GM20431 (cell line): ENCODE data around the gene AKT1S1.

Experiments used
- in situ Hi-C: fragments of 300-500 bp; cut with MseI, MboI; formaldehyde crosslinking; loops from one replicate; pipeline ENCODE4 v1.15.0; 2020; ENCODE audit warnings: low sequenced_read_pairs; ENCODE audit not compliant: unreplicated experiment

The AKT1S1 gene

DNA sequence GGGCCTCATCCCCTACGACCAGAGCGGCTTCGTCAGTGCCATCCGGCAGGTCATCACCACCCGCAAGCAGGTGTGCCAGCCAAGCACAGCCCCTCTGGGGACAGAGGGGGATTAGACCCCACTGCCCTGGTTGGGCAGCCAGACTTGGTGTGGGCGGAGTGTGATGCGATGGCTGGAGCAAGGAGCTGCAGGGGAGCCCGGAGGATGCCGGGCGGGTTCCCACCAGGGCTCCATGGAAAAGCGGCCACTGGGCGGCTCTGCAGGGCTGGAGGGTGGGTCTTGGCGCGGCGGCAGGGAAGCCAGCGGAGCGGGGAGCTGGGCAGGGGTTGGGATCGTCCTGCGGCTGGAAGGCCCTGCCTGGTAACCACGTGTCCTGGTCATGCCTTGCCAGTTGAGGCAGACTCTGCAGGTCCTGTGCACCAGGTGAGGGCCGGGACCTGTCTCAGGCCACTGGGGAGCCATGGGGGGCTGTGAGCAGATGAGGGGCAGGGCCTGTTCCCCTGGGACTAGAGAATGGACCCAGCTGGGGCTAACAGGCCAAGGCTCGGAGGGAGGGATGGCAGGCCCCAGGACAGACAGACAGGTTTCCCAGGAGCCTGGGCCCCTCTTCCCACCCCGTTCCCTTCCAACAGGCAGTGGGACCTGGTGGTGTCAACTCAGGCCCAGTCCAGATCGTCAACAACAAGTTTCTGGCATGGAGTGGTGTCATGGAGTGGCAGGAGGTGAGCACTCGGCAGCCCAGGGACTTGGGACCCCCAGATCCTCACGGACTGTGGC, 19.9 kb downstream of the AKT1S1 start:
- in situ Hi-C loops: no loop called here

DNA sequence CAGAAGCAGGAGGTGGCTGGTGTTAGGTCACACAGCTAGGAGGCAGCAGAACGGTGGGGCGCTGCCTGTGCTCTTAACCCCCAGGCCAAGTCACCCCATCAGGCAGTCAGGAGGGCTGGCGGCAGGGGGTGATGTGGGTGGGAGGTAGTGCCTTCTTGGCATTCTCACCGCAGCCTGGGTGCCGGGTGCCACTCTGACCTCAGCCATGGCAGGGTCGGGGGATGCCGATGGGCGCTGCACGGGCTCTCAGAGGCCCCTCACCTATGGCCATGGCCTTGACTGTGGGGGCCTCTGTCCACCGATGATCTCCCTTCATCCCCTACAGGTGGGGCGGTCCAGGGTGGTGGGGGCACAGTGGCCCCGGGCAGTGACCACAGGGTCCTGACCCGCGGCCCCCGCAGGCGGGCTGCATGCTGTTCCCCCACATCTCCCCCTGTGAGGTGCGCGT, 20.6 kb downstream of the AKT1S1 start:
- in situ Hi-C loops: no loop called here

DNA sequence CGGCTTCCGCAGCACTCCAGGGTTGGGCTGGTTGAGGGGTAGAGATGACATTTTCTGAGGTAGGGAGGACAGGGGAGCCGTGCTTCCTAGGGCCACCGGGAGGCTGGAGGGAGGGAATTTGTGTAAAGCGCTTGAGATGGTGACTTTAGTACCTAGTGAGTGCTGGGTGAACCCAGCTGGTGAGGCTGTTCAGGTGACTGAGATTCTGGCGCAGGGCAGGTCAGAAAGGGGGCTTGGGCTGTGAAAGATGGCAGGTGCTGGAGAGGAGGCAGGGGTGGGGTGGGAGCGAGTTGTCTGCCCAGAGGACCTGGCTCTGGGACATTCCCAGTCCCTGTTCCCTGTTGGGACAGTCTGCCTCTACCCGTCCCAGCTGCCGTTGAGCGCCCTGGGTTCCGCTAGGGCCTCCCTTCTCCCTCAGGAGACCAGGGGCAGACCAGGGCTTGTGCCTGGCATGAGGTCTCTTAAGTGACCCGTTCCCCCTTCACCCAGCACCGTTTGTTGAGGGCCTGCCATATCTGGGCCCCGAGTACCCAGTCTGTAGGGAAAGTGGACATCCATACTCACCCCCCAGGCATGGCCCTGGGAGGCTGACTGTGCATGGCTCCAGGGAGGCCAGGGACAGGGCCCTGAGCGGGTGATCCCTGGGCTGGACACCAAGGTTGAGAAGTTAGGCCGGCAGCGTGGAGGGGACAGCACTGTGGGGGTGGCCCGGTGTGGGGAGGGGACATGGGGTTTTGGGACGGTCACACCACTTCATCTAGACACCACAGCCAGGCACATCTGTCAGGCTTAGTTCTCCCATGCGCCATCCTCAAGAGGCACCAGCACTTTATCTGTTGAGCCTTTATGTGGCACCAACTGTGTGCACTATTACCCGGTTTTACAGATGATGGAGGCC, 21.2 kb downstream of the AKT1S1 start:
- in situ Hi-C loops: no loop called here

DNA sequence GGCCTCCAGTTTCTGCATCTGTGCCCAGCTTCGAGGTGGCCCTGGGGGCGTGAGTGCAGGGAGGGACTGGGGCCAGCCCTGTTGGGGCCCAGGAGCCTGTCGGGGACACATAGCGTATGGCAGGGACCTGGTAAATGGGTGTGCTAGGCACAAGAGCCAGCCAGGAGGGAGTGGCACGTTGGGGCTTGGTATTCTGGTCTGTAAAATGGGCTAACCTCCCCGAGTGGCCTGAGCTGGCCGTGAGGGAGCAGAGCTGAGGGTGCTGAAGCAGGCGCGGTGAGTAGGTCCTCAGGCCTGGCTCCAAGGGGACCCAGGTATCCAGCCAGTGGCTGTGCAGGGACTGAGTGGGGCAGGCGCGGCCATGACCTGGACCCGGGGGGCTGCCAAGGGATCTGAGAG, 21.9 kb downstream of the AKT1S1 start:
- in situ Hi-C loops: no loop called here

DNA sequence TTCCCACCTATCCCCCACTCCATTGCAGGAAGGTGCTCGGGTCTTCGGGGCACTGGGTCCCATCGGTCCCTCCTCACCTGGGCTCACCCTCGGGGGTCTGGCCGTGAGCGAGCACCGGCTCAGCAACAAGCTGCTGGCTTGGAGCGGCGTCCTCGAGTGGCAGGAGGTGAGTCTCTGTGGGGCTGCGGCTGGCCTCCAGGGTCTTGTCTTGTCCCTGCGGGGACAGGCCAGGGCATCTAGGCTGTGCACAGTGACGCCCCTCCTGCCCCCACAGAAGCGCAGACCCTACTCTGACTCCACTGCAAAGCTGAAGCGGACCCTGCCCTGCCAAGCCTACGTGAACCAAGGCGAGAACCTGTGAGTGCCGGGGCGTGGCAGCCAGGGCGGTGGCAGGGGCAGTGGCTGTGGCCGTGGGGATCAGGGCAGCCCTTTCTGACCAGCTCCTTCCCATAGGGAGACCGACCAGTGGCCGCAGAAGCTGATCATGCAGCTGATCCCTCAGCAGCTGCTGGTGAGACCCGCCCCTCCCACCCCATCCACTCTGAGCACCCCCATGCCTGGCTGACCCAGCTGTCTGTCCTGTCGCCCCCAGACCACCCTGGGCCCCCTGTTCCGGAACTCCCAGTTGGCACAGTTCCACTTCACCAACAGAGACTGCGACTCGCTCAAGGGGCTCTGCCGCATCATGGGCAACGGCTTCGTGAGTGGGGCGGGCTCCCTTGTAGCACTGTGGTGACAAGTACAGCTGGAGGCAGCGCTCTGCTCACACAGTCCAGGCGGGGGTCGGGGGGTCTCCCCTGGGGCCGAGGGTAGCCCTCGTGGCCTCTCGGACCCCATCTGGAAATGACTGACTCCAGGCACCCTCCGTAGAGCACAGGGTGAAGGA, 22.5 kb downstream of the AKT1S1 start:
- in situ Hi-C loops: no loop called here

DNA sequence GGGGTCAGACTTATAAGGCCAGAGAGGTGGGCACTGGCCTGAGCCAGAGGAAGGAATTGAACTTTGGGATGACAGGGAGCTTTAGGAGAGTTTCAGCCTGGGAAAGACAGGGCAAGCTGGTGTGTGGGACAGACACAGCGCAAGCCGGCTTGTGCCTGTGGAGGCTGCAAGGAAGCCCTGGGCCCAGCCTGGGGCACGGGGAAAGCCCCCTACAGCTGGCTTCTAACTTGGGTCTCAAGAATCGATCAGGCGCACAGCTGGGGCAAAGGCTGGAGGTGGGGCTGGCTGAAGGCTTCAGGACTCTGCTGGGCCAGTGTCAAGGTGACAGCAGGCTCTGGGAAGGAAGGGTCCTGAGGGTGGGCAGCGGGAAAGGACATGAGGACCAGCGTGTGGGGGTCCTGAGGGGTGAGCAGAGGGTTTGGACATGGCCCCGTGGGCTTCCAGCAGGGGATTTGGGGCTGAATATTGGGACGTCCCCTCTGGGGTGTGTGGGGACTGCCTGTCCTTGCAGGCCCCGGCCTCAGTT, 23.2 kb downstream of the AKT1S1 start:
- in situ Hi-C loops: no loop called here

DNA sequence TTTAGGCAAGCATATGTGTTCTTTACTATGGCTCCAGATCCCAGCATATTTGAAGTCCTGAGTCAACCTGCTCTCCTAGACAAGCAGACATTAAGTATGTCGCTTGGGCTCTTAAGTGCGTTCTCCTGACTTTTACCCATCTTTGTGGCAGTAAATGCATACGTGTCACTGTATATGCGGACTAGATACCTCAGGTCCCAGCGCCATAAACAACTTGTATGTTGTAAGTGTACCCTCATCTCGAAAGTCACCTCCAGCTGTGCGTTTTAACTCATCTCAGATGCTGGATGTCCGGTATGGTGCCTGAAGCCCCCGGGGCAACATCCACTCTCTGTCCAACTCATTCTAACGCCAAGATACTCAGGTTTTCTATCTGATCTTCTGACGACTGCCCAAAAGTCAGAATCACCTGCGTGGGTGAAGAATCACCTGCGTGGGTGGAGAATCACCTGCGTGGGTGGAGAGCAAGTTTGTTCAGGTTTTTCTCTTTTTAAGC, 24.5 kb downstream of the AKT1S1 start:
- in situ Hi-C loops: no loop called here

DNA sequence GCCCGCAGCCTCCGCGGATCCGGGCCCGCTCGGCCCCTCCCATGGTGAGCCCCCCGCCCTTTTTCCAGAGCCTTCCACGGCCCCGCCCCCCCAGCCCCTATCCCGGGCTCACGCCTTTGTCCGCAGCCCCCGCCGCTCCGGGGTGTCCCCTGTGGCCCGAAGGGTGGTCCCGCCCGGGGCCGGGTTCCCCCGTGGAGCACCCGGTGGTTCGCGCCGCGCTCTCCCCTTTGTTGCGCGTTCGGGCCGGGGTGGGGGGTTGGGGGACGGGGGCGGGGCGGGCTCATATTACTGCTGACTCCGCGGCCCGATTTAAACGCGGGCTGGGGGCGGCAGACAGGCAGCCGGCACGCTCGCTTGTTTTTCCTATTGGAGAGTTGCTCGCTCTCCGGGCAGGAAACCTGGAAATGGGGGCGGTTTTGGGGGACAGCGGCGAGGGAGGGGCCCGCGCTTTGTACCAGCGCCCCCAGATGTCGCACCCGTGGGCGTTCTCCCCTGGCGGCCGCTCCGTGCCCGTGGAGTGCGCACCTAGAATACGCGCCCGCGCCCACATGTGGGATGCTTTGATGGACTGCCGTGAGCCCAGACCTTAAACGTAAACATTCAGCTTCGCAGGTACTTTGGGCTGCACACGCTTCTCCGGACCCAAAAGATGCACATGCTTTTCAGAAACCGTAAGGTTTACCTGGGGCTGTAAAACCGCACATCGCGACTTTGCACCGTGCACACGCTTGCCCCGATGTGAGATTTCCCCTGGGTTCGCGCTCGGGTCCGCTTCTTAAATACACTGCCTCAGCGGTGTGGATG, 25.5 kb downstream of the AKT1S1 start:
- in situ Hi-C loops: no loop called here

DNA sequence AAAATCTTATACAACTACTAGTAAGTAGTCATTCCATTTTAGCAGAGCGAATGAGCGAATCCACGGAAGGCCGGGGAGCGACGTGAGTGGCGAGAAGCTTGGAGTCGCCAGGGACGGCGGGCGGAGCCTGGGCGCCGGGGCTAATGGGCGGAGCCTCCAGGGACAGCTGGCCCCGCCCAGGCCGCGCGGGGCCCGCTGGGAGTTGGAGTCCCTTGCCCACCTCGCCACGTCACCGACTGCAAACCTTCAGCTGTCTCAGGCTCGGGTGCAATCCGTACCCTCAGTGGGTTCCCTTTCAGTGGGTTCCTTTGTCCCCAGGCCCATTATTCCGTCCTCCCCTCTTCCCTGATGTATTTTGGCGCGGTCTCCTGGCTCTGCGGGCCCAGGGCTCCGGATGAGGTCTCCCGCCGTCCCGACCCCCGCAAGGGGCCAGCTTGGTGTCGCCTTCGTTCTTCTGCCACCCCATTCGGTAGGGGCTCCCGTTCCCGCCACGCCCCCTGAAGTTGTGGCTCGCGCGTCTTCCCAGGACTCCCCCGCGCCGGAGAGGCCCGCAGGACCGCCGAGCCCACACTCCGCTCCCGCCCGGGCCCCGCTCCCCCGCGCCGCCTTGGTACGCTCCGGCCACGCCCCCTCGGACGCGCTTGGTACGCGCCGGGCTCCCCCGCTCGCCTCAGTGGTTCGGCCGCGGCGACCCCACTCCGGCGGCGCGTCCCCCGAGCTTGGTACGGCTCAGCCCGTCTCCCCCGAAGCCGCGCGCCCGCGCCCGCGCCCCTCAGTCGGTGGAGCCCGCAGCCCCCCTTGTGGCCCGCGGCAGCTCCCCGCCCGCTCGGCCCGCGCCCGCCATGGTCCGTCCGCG, 26.4 kb downstream of the AKT1S1 start, which contains the start of gene PTOV1:
Gene PTOV1, plus strand, starts transcription at position 673 of the 856 bp plus-strand sequence.
- in situ Hi-C loops: no loop called here

DNA sequence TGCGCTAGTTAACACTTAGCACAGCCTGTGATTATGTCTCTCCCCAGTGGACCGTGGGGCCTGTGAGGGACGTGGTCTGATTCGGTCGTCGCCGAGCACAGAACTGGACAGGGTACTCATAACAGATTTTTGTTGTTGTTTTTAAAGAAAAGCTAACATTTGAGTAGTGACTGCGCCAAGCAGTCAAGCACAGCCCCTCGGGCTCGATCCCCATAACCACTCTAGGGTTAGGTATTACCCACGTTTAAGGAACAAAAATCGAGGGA, 27.0 kb downstream of the AKT1S1 start:
- in situ Hi-C loops: no loop called here

DNA sequence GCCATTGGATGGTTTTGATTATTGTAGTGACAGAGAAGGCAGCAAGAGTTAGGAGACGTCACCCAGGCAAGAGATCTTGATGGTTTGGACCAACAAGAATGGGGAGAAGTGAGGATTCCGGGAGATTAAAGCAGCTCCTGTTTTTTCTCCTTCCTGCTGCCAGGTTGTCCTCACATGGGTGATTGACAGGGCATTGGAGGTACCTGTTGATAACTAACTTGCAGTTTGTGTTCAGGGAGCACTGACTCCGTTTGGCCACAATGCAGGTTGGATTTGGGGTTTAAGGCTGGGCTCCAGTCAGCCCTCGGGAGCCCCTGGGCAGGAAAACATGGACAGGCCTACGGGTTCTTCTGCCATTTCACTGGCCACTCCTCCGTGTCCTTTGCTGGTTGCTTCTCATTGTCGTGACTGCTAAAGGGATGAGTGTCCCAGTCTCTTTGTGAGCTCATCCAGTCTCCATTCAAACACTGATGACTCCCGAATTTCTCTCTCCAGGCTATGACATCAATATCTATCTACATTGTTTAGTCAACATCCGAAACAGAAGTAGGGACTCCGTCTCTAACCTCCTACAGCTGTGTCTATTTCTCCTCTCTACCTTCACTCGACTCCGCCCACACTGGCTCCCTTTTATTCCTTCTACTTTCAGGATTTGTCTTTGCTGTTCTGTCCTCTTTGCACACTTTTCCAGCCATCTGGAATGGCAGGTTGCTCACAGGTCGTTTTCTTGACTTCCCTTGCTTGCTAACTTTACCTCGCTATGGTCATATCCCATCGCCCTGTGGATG, 27.5 kb downstream of the AKT1S1 start:
- in situ Hi-C loops: no loop called here

DNA sequence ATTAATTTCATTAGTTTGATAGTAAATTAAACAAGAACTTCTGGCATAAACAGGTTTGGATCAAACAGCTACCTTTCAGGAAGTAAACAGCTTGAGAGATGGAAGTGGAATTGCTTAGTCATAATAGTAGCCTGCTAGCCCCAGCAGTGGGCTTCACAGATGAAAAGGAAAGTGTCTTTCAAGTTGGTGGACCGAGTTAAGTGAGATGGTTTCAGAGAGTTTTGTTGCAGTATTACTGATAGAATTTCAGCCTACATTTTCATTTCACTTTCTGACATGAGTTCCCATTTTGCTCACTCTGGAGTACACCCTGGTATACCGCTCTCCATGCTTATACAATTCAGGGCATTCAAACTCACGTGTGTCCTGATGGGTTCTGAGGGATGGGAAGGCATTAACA, 28.2 kb downstream of the AKT1S1 start:
- in situ Hi-C loops: no loop called here

DNA sequence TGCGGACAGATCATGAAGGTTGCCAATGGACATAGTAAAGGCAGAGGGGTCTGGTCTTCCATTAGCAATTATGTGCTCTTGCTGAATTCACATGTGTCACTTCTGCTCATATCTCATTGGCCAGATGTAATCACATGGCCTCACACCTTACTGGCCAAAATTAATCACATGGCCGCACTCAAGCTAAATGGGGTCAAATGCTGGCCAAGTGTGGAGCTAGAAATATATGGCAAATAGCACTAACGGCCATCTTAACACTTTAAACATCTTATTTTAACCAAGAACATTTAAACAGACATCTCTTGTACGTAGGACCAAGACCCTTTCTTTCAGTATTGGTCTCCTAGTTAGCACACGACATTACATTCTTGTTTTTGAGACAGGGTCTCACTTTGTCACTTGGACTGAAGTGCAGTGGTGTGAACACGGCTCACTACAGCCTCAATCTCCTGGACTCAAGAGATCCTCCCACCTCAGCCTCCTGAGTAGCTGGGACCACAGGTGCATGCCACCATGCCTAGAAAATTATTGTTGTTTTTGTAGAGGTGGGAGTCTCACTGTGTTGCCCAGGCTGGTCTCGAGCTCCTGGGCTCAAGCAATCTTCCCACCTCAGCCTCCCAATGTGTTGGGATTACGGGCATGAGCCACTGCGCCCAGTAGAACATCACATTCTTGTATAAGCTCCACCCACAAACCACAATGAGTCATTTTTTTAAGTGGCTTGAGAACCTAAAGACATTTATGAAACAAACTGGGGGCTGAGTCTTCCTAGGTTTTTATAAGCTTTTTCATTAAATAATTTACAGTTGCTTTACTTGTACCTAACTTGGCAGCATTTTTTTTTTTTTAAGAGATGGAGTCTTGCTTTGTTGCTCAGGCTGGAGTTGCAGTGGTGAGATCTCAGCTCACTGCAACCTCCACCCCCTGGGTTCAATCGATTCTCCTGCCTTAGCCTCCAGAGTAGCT, 29.1 kb downstream of the AKT1S1 start:
- in situ Hi-C loops: no loop called here

DNA sequence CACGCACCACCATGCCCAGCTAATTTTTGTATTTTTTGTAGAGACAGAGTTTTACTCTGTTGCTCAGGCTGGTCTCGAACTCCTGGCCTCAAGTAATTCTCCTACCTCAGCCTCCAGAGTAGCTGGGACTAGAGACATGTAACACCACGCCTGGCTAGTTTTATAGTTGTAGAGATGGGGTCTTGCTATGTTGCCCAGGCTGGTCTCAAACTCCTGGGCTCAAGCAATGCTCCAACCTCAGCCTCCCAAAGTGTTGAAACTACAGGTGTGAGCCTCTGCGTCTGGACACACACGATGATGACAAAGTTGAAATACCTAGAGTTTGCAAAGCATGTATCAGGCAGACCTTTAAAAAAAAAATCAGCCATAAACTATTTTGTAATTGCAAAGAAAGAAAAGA, 30.7 kb downstream of the AKT1S1 start:
- in situ Hi-C loops: no loop called here

DNA sequence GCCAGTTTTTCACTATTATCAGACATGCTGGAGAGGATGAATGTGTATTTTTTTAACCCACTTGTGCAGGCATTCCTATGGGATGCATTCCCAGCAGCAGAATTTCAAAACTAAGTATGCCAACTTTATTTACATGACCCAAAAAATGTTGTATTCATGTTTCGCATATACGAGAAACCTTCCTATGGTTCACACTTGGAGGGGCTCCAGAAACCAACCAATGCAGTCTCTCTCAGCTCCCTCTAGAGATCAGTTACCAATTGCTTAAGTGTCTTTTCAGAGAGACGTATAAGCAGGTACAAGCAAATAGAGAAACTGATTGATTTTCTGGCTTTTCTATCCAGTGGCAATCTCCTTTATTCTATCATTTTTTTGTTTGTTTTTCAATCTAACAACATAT, 31.7 kb downstream of the AKT1S1 start:
- in situ Hi-C loops: no loop called here
